Ascending aorta (tissue), 2 donors: ENCODE data around the gene LIN52. TPM values are rescaled to one million over a fixed set of nuclear protein-coding genes. Genes with fewer than 3 reads are reported as not detected.

Experiments used
- DNase-seq, 2 donors: peaks; one replicate each; pipeline ENCODE4 v3.0.0-alpha.2; 2019; ENCODE audit warnings: low spot score in 2 of 2
- H3K27ac ChIP-seq, 2 donors: fragments of 200-600 bp; sonication (generic); one replicate each; pipeline ENCODE4 v1.5.1; 2016 to 2017; ENCODE audit warnings: mild to moderate bottlenecking in 1 of 2
- H3K27me3 ChIP-seq: fragments of 200-600 bp; sonication (generic); one replicate; pipeline ENCODE4 v1.5.1; 2017
- H3K36me3 ChIP-seq, 2 donors: fragments of 200-600 bp; sonication (generic); one replicate each; pipeline ENCODE4 v1.5.1; 2016
- H3K4me1 ChIP-seq, 2 donors: fragments of 200-600 bp; sonication (generic); one replicate each; pipeline ENCODE4 v1.5.1; 2016 to 2017; ENCODE audit warnings: mild to moderate bottlenecking in 1 of 2
- H3K4me3 ChIP-seq, 2 donors: fragments of 200-600 bp; sonication (generic); one replicate each; pipeline ENCODE4 v1.5.1; 2016 to 2017; ENCODE audit warnings: mild to moderate bottlenecking in 1 of 2
- H3K9me3 ChIP-seq, 2 donors: fragments of 200-600 bp; sonication (generic); one replicate each; pipeline ENCODE4 v1.5.1; 2016
- CTCF ChIP-seq, 3 experiments: fragments of 200-600 bp in 2 of 3; fragments of 450-650 bp in 1 of 3; sonication (generic) in 2 of 3; IDR thresholded peaks; one replicate each; pipeline ENCODE4 v1.5.1; 2016 to 2019; ENCODE audit warnings: antibody characterized with exemption in 3 of 3, mild to moderate bottlenecking in 1 of 3, moderate library complexity in 1 of 3
- intact Hi-C: fragments of 100-400 bp; cut with DNase I; formaldehyde crosslinking; loops from one replicate; pipeline ENCODE4 v1.15.1; 2023
- total RNA-seq: library from RNA; depleted of rRNA; stranded (reverse); fragments of >200 nt; gene quantifications from one replicate; pipeline ENCODE4 v1.1.0, GENCODE V29; 2016

Gene LIN52
- total RNA-seq, 1 donor from 2014 or later: 1.1 TPM

DNA sequence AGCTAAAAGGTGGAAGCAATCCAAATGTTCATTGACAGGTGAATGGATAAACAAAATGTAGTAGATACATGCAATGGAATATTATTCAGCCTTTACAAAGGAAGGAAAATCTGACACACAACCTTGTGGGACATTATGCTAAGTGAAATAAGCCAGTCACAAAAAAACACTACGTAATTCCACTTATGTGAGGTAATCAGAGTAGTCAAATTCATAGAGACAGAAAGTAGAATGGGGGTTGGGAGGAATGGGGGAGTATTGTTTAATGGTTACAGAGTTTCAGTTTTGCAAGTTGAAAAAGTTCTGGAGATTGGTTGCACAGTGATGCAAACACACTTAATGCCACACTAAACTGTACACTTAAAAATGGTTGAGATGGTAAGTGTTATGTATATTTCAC is 62.8 kb downstream of the LIN52 start:
- intact Hi-C loops: no loop called here
- Histone ChIP-seq H3K4me3 (no peak overlapping the region), H3K9me3 (no peaks in the 10 kb centered on the region), H3K27ac (no peak overlapping the region), H3K4me1 (no peaks in the 10 kb centered on the region), H3K27me3 (no peaks in the 10 kb centered on the region), H3K36me3 (no peaks in the 10 kb centered on the region)
- no peak for DNase-seq
- TF ChIP-seq CTCF (IDR thresholded peaks at IDR 0.05): no peak

GRCh38 chr14:74148705-74149104 is 63.9 kb downstream of the LIN52 start:
- no peak for DNase-seq
- Histone ChIP-seq H3K9me3 (no peaks in the 10 kb centered on the region), H3K36me3 (no peaks in the 10 kb centered on the region), H3K4me1 (no peaks in the 10 kb centered on the region), H3K4me3 (no peak overlapping the region), H3K27ac (no peak overlapping the region), H3K27me3 (no peaks in the 10 kb centered on the region)
- TF ChIP-seq CTCF (IDR thresholded peaks at IDR 0.05): no peak
- intact Hi-C loops: no loop called here

DNA sequence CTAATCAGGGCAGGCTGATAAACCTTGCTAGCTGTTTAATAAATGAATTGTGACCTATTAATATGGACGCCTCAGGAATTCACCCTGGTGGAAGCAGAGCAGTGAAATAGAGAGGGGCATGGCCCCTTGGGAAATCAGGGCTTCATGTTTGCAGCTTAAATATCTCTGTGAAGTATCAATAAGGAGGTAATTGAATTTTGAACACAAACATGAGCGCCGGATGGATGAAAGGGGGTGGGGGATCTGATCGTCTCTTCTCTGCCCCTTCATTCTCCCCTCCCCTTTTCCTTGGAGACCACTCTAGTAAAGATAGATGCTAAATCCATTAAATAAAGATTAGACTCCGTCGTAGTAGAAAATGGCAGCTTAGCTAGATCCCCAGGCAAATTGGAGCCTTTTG is 70.5 kb downstream of the LIN52 start:
- no peaks in the 10 kb centered on the region for H3K9me3 ChIP-seq
- no peak for TF ChIP-seq CTCF (IDR thresholded peaks at IDR 0.05)
- intact Hi-C loops: no loop called here
- no peak overlapping the region for H3K27ac ChIP-seq
- no peaks in the 10 kb centered on the region for H3K27me3 ChIP-seq
- no peak for DNase-seq
- no peaks in the 10 kb centered on the region for H3K4me1 ChIP-seq
- H3K4me3 ChIP-seq: no peak overlapping the region
- H3K36me3 ChIP-seq: no peaks in the 10 kb centered on the region

GRCh38 chr14:74155749-74156148 is 71.0 kb downstream of the LIN52 start:
- H3K36me3 ChIP-seq: no peaks in the 10 kb centered on the region
- DNase-seq: no peak
- H3K4me3 ChIP-seq: no peak overlapping the region
- H3K27ac ChIP-seq: no peak overlapping the region
- no peak for TF ChIP-seq CTCF (IDR thresholded peaks at IDR 0.05)
- no peaks in the 10 kb centered on the region for H3K4me1 ChIP-seq
- no peaks in the 10 kb centered on the region for H3K9me3 ChIP-seq
- intact Hi-C loops: no loop called here
- no peaks in the 10 kb centered on the region for H3K27me3 ChIP-seq

GRCh38 chr14:74160763-74161162 is 76.0 kb downstream of the LIN52 start:
- no peak for DNase-seq
- Histone ChIP-seq H3K4me1 (no peaks in the 10 kb centered on the region), H3K9me3 (no peaks in the 10 kb centered on the region), H3K27ac (no peak overlapping the region), H3K4me3 (no peak overlapping the region), H3K27me3 (no peaks in the 10 kb centered on the region), H3K36me3 (no peaks in the 10 kb centered on the region)
- intact Hi-C loops: no loop called here
- no peak for TF ChIP-seq CTCF (IDR thresholded peaks at IDR 0.05)

DNA sequence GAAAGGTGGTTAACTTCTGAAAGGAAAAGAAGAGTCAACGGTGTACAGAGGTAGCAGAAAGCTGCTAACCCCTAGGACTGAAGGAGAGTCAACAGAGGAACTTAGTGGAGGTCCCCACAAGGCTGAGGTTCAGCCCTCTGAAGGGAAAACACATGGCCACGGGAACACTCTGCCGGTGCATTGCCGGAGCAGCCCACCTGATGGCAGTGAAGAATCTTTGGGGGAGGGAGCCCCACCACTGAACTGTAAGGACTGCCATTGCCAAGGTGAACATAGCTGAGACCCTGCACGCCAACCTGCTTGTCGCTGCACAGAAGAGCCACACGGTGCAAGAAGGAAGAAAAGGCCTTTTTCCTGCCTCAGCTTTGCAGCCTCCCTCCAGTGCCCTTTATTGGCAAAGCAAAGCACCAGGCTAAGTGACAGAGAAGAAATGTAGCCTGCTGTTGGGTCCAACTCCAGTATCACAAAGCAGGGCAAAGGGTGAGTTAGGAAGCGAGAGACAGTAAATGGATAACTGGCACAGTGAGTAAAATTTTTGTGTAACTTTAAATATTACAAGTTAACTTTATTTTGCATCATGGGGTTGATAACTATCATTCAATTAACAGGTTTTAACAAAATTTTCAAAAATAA is 76.9 kb downstream of the LIN52 start:
- intact Hi-C loops: no loop called here
- H3K9me3 ChIP-seq: no peaks in the 10 kb centered on the region
- TF ChIP-seq CTCF (IDR thresholded peaks at IDR 0.05): no peak
- no peaks in the 10 kb centered on the region for H3K27me3 ChIP-seq
- H3K36me3 ChIP-seq: no peaks in the 10 kb centered on the region
- H3K4me1 ChIP-seq: no peaks in the 10 kb centered on the region
- no peak overlapping the region for H3K4me3 ChIP-seq
- DNase-seq: no peak
- no peak overlapping the region for H3K27ac ChIP-seq
